ENCODE measurements around the gene NBAS.

GRCh38 chr2:15313657-15314056, 247.5 kb downstream of the NBAS start:
- TF ChIP-seq CTCF (conservative IDR thresholded peaks at IDR 0.05; ENCODE audit: low read depth, low read length) (no peak), MAZ (IDR thresholded peaks at IDR 0.05; ENCODE audit: borderline replicate concordance, low read depth, low read length) (no peak), CEBPB (IDR thresholded peaks at IDR 0.05; ENCODE audit: low read depth, low read length) (no peak), POLR2A (IDR thresholded peaks at IDR 0.05; ENCODE audit: low read depth, low read length) (no peak), CHD1 (IDR thresholded peaks at IDR 0.05; ENCODE audit: low read depth, low read length) (no peak), RAD21 (IDR thresholded peaks at IDR 0.05; ENCODE audit: low read length) (no peak), BHLHE40 (IDR thresholded peaks at IDR 0.05; ENCODE audit: low read depth, low read length) (no peak), MXI1 (IDR thresholded peaks at IDR 0.05; ENCODE audit: borderline replicate concordance, low read depth, low read length) (no peak), FOS (IDR thresholded peaks at IDR 0.05; ENCODE audit: low read depth, low read length) (no peak), RFX5 (IDR thresholded peaks at IDR 0.05; ENCODE audit: low read depth, low read length) (no peak)

Measured in IMR-90 (cell line).